Astrocyte (in vitro differentiated cells and primary cell): ENCODE results near the gene RAB37.

Source experiments
- CTCF ChIP-seq: IDR thresholded peaks from 2 replicates; pipeline ENCODE4 v1.5.1; 2011; ENCODE audit warnings: low read depth, mild to moderate bottlenecking, inconsistent platforms, low read length, moderate library complexity; ENCODE audit not compliant: insufficient read depth
- EZH2 ChIP-seq: IDR thresholded peaks from 2 replicates; pipeline ENCODE4 v1.6.1; 2012; ENCODE audit warnings: mild to moderate bottlenecking, low read length, inconsistent platforms; ENCODE audit not compliant: insufficient read depth

- no peak for TF ChIP-seq CTCF
- TF ChIP-seq EZH2: no peak
Observed at GRCh38 chr17:74773871-74774286, 36.8 kb downstream of the RAB37 start.
